B cell (primary cell): ENCODE measurements around the gene OTOP2. TPM values are rescaled to one million over a fixed set of nuclear protein-coding genes. Genes with fewer than 3 reads are reported as not detected.

Experiments
- ATAC-seq: fragments of 200-7000 bp; cut with Tn5 transposase; one replicate; pipeline ENCODE4 v1.10.0; 2021; ENCODE audit warnings: low read depth, mild to moderate bottlenecking, moderate number of reproducible peaks, moderate library complexity
- CTCF ChIA-PET: fragments of 350-600 bp; sonication (Branson Sonifier 250); formaldehyde crosslinking; loops from one replicate; lab custom pipeline; 2021; ENCODE audit warnings: antibody characterized with exemption, inconsistent platforms; lab: Charles Lee
- POLR2A ChIA-PET: fragments of 350-600 bp; sonication (Branson Sonifier 250); formaldehyde crosslinking; loops from one replicate; lab custom pipeline; 2021; ENCODE audit warnings: antibody characterized with exemption; lab: Charles Lee
- DNase-seq: peaks from one replicate; pipeline ENCODE4 v3.0.0; 2013
- H2AFZ ChIP-seq: 2 replicates; pipeline ENCODE4 v1.6.1; 2012; ENCODE audit warnings: mild to moderate bottlenecking, low read depth, low read length; ENCODE audit not compliant: insufficient read depth, poor library complexity, severe bottlenecking
- H3K27ac ChIP-seq, 2 donors: 1 replicate in 1 of 2; 2 replicates in 1 of 2; pipeline ENCODE4 v1.5.1; 2012 to 2013; ENCODE audit warnings: low read length in 2 of 2, mild to moderate bottlenecking in 2 of 2, moderate library complexity in 1 of 2
- H3K27me3 ChIP-seq, 4 experiments: fragments of 200-600 bp in 1 of 4; sonication (generic) in 1 of 4; replicated peaks in 1 of 4; 1 replicate in 2 of 4; 2 replicates in 2 of 4; pipeline versions ENCODE4 v1.6.1 to v1.7.0; 2013 to 2016; ENCODE audit warnings: low read length in 3 of 4, mild to moderate bottlenecking in 2 of 4, mixed read lengths in 1 of 4, moderate library complexity in 1 of 4; ENCODE audit not compliant: insufficient read depth in 4 of 4, control insufficient read depth in 3 of 4; ENCODE audit errors: control extremely low read depth in 1 of 4
- H3K36me3 ChIP-seq, 2 experiments: replicated peaks in 1 of 2; 1 replicate in 1 of 2; 2 replicates in 1 of 2; pipeline versions ENCODE4 v1.6.1 to v1.7.1; 2013; ENCODE audit warnings: low read length in 1 of 2; ENCODE audit not compliant: insufficient read depth in 2 of 2, control insufficient read depth in 1 of 2; ENCODE audit errors: control extremely low read depth in 1 of 2, extremely low read depth in 1 of 2
- H3K4me1 ChIP-seq, 2 donors: fragments of 200-600 bp in 1 of 2; sonication (generic) in 1 of 2; 1 replicate in 1 of 2; 2 replicates in 1 of 2; pipeline versions ENCODE4 v1.5.1 to v1.6.1; 2013 to 2017; ENCODE audit warnings: low read length in 2 of 2; ENCODE audit not compliant: control insufficient read depth in 2 of 2, insufficient read depth in 2 of 2
- H3K4me2 ChIP-seq: replicated peaks from 2 replicates; pipeline ENCODE3; 2012; ENCODE audit warnings: mild to moderate bottlenecking, low read depth, low read length; ENCODE audit not compliant: poor library complexity, severe bottlenecking
- H3K4me3 ChIP-seq, 5 experiments: fragments of 200-600 bp in 1 of 5; sonication (generic) in 1 of 5; 1 replicate in 3 of 5; 2 replicates in 2 of 5; pipeline versions ENCODE4 v1.5.1 to v1.7.0; 2011 to 2016; ENCODE audit warnings: low read length in 4 of 5, mild to moderate bottlenecking in 4 of 5, low read depth in 2 of 5, control low read depth in 1 of 5, moderate library complexity in 1 of 5; ENCODE audit not compliant: insufficient read depth in 1 of 5; ENCODE audit errors: control extremely low read depth in 1 of 5, extremely low read depth in 1 of 5
- H3K79me2 ChIP-seq: fragments of 200-600 bp; sonication (generic); one replicate; pipeline ENCODE4 v1.6.0; 2016; ENCODE audit warnings: low read length; ENCODE audit not compliant: control insufficient read depth, insufficient read depth
- H3K9ac ChIP-seq: fragments of 200-600 bp; sonication (generic); 2 replicates; pipeline ENCODE4 v1.6.1; 2017; ENCODE audit warnings: mild to moderate bottlenecking, low read length, moderate library complexity
- H3K9me3 ChIP-seq, 3 donors: one replicate each; pipeline versions ENCODE4 v1.6.1 to v1.7.1; 2013; ENCODE audit warnings: low read length in 2 of 3; ENCODE audit not compliant: control insufficient read depth in 2 of 3, insufficient read depth in 1 of 3; ENCODE audit errors: control extremely low read depth in 1 of 3
- H4K20me1 ChIP-seq: 2 replicates; pipeline ENCODE4 v1.6.0; 2012; ENCODE audit warnings: mild to moderate bottlenecking, low read length; ENCODE audit not compliant: insufficient read depth, control insufficient read depth, poor library complexity, severe bottlenecking
- H3K27ac Mint-ChIP-seq: one replicate; pipeline ENCODE4 v1.8.0; 2021; ENCODE audit warnings: mixed read lengths
- H3K27me3 Mint-ChIP-seq: one replicate; pipeline ENCODE4 v1.8.0; 2021; ENCODE audit warnings: mixed read lengths
- H3K4me1 Mint-ChIP-seq: one replicate; pipeline ENCODE4 v1.8.0; 2021; ENCODE audit warnings: mixed read lengths
- H3K4me3 Mint-ChIP-seq: one replicate; pipeline ENCODE4 v1.8.0; 2021; ENCODE audit warnings: mixed read lengths
- H3K9me3 Mint-ChIP-seq: one replicate; pipeline ENCODE4 v1.8.0; 2022; ENCODE audit warnings: mixed read lengths; ENCODE audit not compliant: insufficient read depth
- EZH2 ChIP-seq: IDR thresholded peaks from 2 replicates; pipeline ENCODE4 v1.6.1; 2012; ENCODE audit warnings: borderline replicate concordance, low read depth, mild to moderate bottlenecking, moderate library complexity, low read length; ENCODE audit not compliant: insufficient read depth, poor library complexity, severe bottlenecking
- WGBS: methylation state at CpG from one replicate; pipeline ENCODE4 v1.1.5; 2013; ENCODE audit warnings: missing lambda C conversion rate; ENCODE audit not compliant: insufficient coverage; 5-methylcytosine and 5-hydroxymethylcytosine counted together
- intact Hi-C: fragments of 100-400 bp; cut with micrococcal nuclease; formaldehyde crosslinking; loops from one replicate; pipeline ENCODE4 v1.10.0; 2022
- polyA plus RNA-seq: library from polyadenylated mRNA; depleted of rRNA; stranded (reverse); fragments of >200 nt; gene quantifications from 2 replicates; pipeline ENCODE4 v1.2.3, GENCODE V29; 2012
- total RNA-seq, 2 donors: library from RNA; stranded (reverse); fragments of 120-200 nt in 1 of 2; gene quantifications; 1 replicate in 1 of 2; 2 replicates in 1 of 2; pipeline versions ENCODE4 v1.2.3 to v1.2.4, GENCODE V29; 2013 to 2022
- TF ChIP-seq, protein P1 (sequence below): fragments of 200-600 bp; IDR thresholded peaks from one replicate; pipeline ENCODE4 v1.8.0; 2022; ENCODE audit warnings: antibody characterized with exemption, mild to moderate bottlenecking

Gene OTOP2
- total and polyA plus RNA-seq, 2 donors (not counting 1 experiment from before 2014, with no cell fraction given), result not detected

DNA sequence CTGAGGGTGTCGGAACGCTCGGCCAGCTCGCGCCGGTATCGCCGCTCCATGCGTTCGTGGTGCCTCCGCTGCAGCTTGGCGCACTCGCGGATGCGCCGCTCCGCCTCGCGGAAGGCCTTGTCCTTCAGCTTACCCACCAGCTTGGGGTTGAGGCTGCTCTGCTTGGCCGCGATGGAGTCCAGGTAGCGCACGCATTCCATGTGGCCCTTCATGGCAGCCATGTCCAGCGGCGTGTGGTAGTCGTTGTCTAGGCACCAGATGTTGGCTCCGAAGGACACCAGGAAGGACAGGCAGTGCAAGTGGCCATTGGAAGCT lies 3.8 kb upstream of the OTOP2 start:
- Mint-ChIP-seq H3K4me1 (peaks cover 13% of the 10 kb centered on the region), H3K4me3 (no peak overlapping the region)

DNA sequence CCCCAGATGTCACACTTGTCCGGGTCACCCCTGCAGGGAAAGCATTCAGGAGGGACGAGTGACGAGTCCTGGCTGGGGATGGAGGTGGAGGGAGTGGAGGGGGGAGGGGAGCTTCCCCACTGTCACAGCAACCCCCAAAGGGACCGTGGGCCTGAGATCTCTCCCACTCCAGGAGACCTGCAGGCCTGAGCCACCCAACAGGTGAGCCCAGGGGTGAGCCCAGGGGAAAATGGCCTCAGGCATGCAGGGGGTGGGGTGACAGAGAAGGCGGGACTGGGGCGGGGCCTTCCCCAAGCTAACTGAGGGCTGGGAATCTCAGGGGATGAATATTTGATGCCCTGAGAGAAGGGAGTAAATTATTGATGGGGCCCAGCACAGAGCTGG lies 3.4 kb upstream of the OTOP2 start:
- no peak overlapping the region for H2AFZ ChIP-seq

More for the DNA sequence above, 3.8 kb upstream of the OTOP2 start:
- ATAC-seq (no peak), DNase-seq (no peak)
- Histone ChIP-seq H3K4me1 (peaks cover 24 to 25% of the 10 kb centered on the region in 2 donors), H3K27me3 (peaks cover 0 to 74% (median 35%) of the 10 kb centered on the region in 4 experiments), H3K4me2 (peak overlapping the region; percentile 22), H3K79me2 (no peaks in the 10 kb centered on the region), H3K27ac (no peak overlapping the region), H4K20me1 (no peaks in the 10 kb centered on the region), H3K9me3 (peaks cover 0 to 16% (median 0%) of the 10 kb centered on the region in 3 donors), H2AFZ (no peak overlapping the region), H3K9ac (no peak overlapping the region), H3K4me3 (no peak overlapping the region), H3K36me3 (no peaks in the 10 kb centered on the region)
- POLR2A ChIA-PET, result no interaction called here
- intact Hi-C loops, result no loop called here
- peaks cover 47% of the 10 kb centered on the region for H3K27me3 Mint-ChIP-seq
- CTCF ChIA-PET, result no interaction called here
- TF ChIP-seq, protein P1, sequence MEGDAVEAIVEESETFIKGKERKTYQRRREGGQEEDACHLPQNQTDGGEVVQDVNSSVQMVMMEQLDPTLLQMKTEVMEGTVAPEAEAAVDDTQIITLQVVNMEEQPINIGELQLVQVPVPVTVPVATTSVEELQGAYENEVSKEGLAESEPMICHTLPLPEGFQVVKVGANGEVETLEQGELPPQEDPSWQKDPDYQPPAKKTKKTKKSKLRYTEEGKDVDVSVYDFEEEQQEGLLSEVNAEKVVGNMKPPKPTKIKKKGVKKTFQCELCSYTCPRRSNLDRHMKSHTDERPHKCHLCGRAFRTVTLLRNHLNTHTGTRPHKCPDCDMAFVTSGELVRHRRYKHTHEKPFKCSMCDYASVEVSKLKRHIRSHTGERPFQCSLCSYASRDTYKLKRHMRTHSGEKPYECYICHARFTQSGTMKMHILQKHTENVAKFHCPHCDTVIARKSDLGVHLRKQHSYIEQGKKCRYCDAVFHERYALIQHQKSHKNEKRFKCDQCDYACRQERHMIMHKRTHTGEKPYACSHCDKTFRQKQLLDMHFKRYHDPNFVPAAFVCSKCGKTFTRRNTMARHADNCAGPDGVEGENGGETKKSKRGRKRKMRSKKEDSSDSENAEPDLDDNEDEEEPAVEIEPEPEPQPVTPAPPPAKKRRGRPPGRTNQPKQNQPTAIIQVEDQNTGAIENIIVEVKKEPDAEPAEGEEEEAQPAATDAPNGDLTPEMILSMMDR, result no peak
- TF ChIP-seq EZH2, result no peak
- no peaks in the 10 kb centered on the region for H3K9me3 Mint-ChIP-seq
- no peak overlapping the region for H3K27ac Mint-ChIP-seq
- 81% methylated on average over 27 of the region's 27 CpGs for WGBS

More for the DNA sequence above, 3.4 kb upstream of the OTOP2 start:
- Mint-ChIP-seq H3K9me3 (no peaks in the 10 kb centered on the region), H3K4me3 (no peak overlapping the region), H3K4me1 (peaks cover 15% of the 10 kb centered on the region), H3K27me3 (peaks cover 51% of the 10 kb centered on the region), H3K27ac (no peak overlapping the region)
- no peak overlapping the region for H3K9ac ChIP-seq
- no peaks in the 10 kb centered on the region for H3K36me3 ChIP-seq
- no peak for ATAC-seq
- no peak overlapping the region for H3K27ac ChIP-seq
- intact Hi-C loops, result no loop called here
- H3K4me1 ChIP-seq, result peaks cover 24 to 25% of the 10 kb centered on the region in 2 donors
- ChIA-PET POLR2A (no interaction called here), CTCF (no interaction called here)
- DNase-seq, result no peak
- no peaks in the 10 kb centered on the region for H4K20me1 ChIP-seq
- peaks cover 0 to 16% (median 0%) of the 10 kb centered on the region in 3 donors for H3K9me3 ChIP-seq
- H3K4me2 ChIP-seq, result no peak overlapping the region
- H3K79me2 ChIP-seq, result no peaks in the 10 kb centered on the region
- peaks cover 0 to 74% (median 36%) of the 10 kb centered on the region in 4 experiments for H3K27me3 ChIP-seq
- 73% methylated on average over 6 of the region's 6 CpGs for whole genome bisulfite sequencing
- no peak for TF ChIP-seq EZH2
- TF ChIP-seq, protein P1, result no peak
- no peak overlapping the region for H3K4me3 ChIP-seq
